ENCODE measurements around the gene SLC18B1.

- TF ChIP-seq, protein P1, sequence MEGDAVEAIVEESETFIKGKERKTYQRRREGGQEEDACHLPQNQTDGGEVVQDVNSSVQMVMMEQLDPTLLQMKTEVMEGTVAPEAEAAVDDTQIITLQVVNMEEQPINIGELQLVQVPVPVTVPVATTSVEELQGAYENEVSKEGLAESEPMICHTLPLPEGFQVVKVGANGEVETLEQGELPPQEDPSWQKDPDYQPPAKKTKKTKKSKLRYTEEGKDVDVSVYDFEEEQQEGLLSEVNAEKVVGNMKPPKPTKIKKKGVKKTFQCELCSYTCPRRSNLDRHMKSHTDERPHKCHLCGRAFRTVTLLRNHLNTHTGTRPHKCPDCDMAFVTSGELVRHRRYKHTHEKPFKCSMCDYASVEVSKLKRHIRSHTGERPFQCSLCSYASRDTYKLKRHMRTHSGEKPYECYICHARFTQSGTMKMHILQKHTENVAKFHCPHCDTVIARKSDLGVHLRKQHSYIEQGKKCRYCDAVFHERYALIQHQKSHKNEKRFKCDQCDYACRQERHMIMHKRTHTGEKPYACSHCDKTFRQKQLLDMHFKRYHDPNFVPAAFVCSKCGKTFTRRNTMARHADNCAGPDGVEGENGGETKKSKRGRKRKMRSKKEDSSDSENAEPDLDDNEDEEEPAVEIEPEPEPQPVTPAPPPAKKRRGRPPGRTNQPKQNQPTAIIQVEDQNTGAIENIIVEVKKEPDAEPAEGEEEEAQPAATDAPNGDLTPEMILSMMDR (IDR thresholded peaks at IDR 0.05), result no peak
- TF ChIP-seq POLR2A (IDR thresholded peaks at IDR 0.05), result no peak
Measured at GRCh38 chr6:132817554-132818403, 19.3 kb upstream of the SLC18B1 start.

Measured in lower leg skin (tissue), 3 donors.